Measurements from ENCODE around the gene PRPS1.
"Not testable (repeated sequence)": the region's sequence is repeated elsewhere in the genome, so short reads cannot be mapped to it uniquely, and the experiment has no call there.

Gene PRPS1

DNA sequence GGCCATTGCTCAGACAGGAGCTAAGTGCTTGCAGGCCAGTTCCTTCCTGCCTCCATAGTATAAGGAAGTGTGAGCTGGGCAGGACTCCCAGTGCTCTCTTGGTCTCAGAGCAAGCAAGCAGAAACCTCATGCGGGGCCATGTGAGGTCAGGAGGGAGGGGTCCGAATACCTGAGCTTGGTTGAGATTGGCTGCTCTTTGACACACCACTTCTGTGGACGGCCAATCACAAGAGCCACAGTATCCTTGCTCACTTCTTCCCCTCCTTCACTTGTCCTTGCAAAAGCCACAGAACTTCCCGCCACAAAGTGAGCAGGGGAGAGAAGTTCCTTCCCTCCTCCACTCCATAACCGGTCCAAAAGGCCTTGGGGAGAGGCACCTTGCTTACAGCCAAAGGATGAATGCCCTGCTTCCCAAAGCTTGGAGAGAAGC is 56.7 kb downstream of the PRPS1 start:
- Histone ChIP-seq H3K27ac (peak overlapping the region; percentile 87), H3K4me1 (ENCODE audit: control insufficient read depth in 1 of 2, insufficient read depth in 1 of 2, low read depth in 1 of 2, low read length in 1 of 2) (peaks cover 55 to 66% of the 10 kb centered on the region in 2 experiments), H3K27me3 (no peaks in the 10 kb centered on the region), H3K36me3 (no peaks in the 10 kb centered on the region), H3K4me3 (ENCODE audit: low read depth in 1 of 2, low read length in 1 of 2) (peak overlapping the region; percentile 15 to 28), H3K9me3 (no peaks in the 10 kb centered on the region)
- no peak for TF ChIP-seq CTCF (IDR thresholded peaks at IDR 0.05)

DNA sequence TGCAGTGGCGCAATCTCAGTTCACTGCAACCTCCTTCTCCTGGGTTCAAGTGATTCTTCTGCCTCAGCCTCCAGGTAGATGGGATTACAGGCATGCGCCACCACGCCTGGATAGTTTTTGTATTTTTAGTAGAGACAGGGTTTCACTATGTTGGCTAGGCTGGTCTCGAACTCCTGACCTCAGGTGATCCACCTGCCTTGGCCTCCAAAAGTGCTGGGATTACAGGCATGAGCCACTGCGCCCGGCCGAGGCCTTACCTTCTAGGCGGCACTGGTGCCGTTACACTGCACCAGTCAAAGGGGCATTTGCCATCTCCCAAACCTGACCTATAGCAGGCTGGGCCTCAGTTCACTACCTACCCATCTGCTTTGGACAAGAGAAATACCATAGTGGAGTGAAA is 57.3 kb downstream of the PRPS1 start:
- Histone ChIP-seq H3K4me3 (ENCODE audit: low read depth in 1 of 2, low read length in 1 of 2) (peak overlapping the region in 1 of 2 experiments; percentile 28), H3K4me1 (ENCODE audit: control insufficient read depth in 1 of 2, insufficient read depth in 1 of 2, low read depth in 1 of 2, low read length in 1 of 2) (peaks cover 55 to 62% of the 10 kb centered on the region in 2 experiments), H3K27ac (peak overlapping the region; percentile 87)
- H3K36me3 ChIP-seq, H3K27me3 ChIP-seq, H3K9me3 ChIP-seq: not testable (repeated sequence)

DNA sequence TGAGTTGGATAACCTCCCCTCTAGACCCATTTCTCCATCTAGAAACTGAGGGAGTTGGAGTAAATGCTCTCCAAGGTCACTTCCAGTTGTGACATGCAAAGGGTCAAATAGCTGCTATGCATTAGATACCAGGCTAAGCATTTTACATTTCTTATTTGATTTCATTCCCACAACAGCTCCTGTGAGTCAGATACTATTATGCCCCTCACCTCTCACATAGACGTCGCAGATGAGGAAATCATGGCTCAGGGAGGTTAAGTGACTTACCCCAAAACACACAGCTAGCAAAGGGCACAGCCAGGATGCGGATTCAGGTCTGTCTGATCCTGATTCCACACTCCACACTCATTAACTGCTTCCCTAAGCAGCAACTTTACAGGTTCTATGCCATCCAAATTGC is 57.7 kb downstream of the PRPS1 start:
- Histone ChIP-seq H3K4me1 (ENCODE audit: control insufficient read depth in 1 of 2, insufficient read depth in 1 of 2, low read depth in 1 of 2, low read length in 1 of 2) (peaks cover 55 to 63% of the 10 kb centered on the region in 2 experiments), H3K9me3 (no peaks in the 10 kb centered on the region), H3K4me3 (ENCODE audit: low read depth in 1 of 2, low read length in 1 of 2) (no peak overlapping the region), H3K27ac (peak overlapping the region; percentile 87), H3K27me3 (no peaks in the 10 kb centered on the region), H3K36me3 (no peaks in the 10 kb centered on the region)
- no peak for TF ChIP-seq CTCF (IDR thresholded peaks at IDR 0.05)

DNA sequence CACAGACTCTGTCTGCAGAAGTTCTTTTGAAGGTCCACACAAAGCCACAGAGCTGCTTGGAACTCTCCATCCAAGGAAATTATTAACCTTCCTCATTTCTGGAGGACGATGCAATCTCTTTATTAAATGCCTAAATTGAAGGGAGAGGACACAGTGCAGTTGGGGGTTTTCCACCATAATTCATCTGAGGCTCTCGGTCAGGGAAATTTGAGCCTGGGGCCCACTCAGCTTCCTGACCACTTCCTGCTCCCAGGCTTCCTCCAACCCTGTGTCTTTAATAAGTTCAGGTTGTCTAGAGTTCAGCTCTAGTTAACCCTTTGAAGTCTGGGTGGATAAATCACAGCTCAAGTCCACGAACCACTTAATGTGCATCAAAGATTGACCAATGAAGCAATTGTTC is 58.5 kb downstream of the PRPS1 start:
- Histone ChIP-seq H3K9me3 (no peaks in the 10 kb centered on the region), H3K4me3 (ENCODE audit: low read depth in 1 of 2, low read length in 1 of 2) (no peak overlapping the region), H3K4me1 (ENCODE audit: control insufficient read depth in 1 of 2, insufficient read depth in 1 of 2, low read depth in 1 of 2, low read length in 1 of 2) (peaks cover 55 to 68% of the 10 kb centered on the region in 2 experiments), H3K27ac (peak overlapping the region; percentile 87), H3K36me3 (no peaks in the 10 kb centered on the region), H3K27me3 (no peaks in the 10 kb centered on the region)
- no peak for TF ChIP-seq CTCF (IDR thresholded peaks at IDR 0.05)

DNA sequence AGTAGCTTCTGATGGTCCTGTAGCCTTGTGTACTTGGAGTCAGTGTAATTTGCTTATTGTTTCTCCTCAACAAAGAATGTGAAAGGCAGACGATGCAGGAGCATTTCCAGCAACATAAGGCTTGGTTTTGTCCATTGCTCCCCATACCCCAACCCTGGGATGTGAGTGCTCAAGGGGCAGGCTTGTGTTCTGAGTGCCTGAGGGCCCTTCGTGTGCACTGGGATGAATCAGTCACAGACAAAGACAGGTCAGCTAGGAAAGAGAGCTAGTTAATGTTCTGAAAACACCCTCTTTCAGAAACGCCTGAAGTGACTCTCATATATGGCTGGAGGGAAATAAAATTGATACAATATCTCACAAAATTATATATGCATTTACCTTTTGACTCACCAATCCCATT is 59.1 kb downstream of the PRPS1 start:
- H3K27ac ChIP-seq: peak overlapping the region; percentile 55
- TF ChIP-seq CTCF (IDR thresholded peaks at IDR 0.05): no peak
- H3K4me1 ChIP-seq (ENCODE audit: control insufficient read depth in 1 of 2, insufficient read depth in 1 of 2, low read depth in 1 of 2, low read length in 1 of 2): peaks cover 55 to 68% of the 10 kb centered on the region in 2 experiments
- H3K9me3 ChIP-seq: no peaks in the 10 kb centered on the region
- no peaks in the 10 kb centered on the region for H3K36me3 ChIP-seq
- no peak overlapping the region for H3K4me3 ChIP-seq (ENCODE audit: low read depth in 1 of 2, low read length in 1 of 2)
- no peaks in the 10 kb centered on the region for H3K27me3 ChIP-seq

GRCh38 chrX:107691024-107691448 is 62.7 kb downstream of the PRPS1 start:
- no peak overlapping the region for H3K4me3 ChIP-seq (ENCODE audit: low read depth in 1 of 2, low read length in 1 of 2)
- no peak for TF ChIP-seq CTCF (IDR thresholded peaks at IDR 0.05)
- H3K27ac ChIP-seq: peak overlapping the region; percentile 43
- H3K9me3 ChIP-seq: no peaks in the 10 kb centered on the region
- H3K36me3 ChIP-seq: no peaks in the 10 kb centered on the region
- H3K27me3 ChIP-seq: no peaks in the 10 kb centered on the region
- peaks cover 25 to 35% of the 10 kb centered on the region in 2 experiments for H3K4me1 ChIP-seq (ENCODE audit: control insufficient read depth in 1 of 2, insufficient read depth in 1 of 2, low read depth in 1 of 2, low read length in 1 of 2)
